Calu3 (cell line): ENCODE data around the gene ZNF618. TPM values are rescaled to one million over a fixed set of nuclear protein-coding genes. Genes with fewer than 3 reads are reported as not detected.

Experiments used
- BruUV-seq: library from RNA; stranded (reverse); fragments of 400-500 nt; replicated peaks from 2 replicates; lab custom pipeline; 2021; lab: Mats Ljungman, UMichigan
- CTCF ChIA-PET: fragments of 300-600 bp; sonication (Branson Sonifier 250); formaldehyde crosslinking; loops from one replicate; lab custom pipeline; 2022; ENCODE audit warnings: antibody characterized with exemption; lab: Charles Lee
- DNase-seq: peaks from one replicate; pipeline ENCODE4 v3.0.0; 2022
- H3K27ac Mint-ChIP-seq: one replicate; pipeline ENCODE4 v1.8.0; 2022; ENCODE audit warnings: mixed read lengths; ENCODE audit not compliant: unreplicated experiment
- H3K27me3 Mint-ChIP-seq: one replicate; pipeline ENCODE4 v1.8.0; 2022; ENCODE audit warnings: mixed read lengths; ENCODE audit not compliant: unreplicated experiment
- H3K36me3 Mint-ChIP-seq: one replicate; pipeline ENCODE4 v1.8.0; 2022; ENCODE audit warnings: mild to moderate bottlenecking, moderate library complexity, mixed read lengths; ENCODE audit not compliant: insufficient read depth, unreplicated experiment
- H3K4me1 Mint-ChIP-seq: one replicate; pipeline ENCODE4 v1.8.0; 2022; ENCODE audit warnings: mild to moderate bottlenecking, low read depth, mixed read lengths; ENCODE audit not compliant: unreplicated experiment
- H3K4me3 Mint-ChIP-seq: one replicate; pipeline ENCODE4 v1.8.0; 2022; ENCODE audit warnings: mild to moderate bottlenecking, low read depth, moderate library complexity, mixed read lengths; ENCODE audit not compliant: unreplicated experiment
- H3K9me3 Mint-ChIP-seq: one replicate; pipeline ENCODE4 v1.8.0; 2022; ENCODE audit warnings: low read depth, mixed read lengths; ENCODE audit not compliant: unreplicated experiment
- intact Hi-C: fragments of 100-400 bp; cut with micrococcal nuclease; formaldehyde crosslinking; loops from one replicate; pipeline ENCODE4 v1.10.0; 2022; ENCODE audit not compliant: unreplicated experiment
- total RNA-seq: library from RNA; stranded (reverse); gene quantifications from 2 replicates; pipeline ENCODE4 v1.2.3, GENCODE V29; 2022
- TF ChIP-seq, protein P1 (sequence below): fragments of 200-600 bp; IDR thresholded peaks from one replicate; pipeline ENCODE4 v1.8.0; 2022; ENCODE audit warnings: antibody characterized with exemption; ENCODE audit not compliant: unreplicated experiment

ZNF618 gene
- total RNA-seq, 1 experiment from 2014 or later = 20.3 TPM

DNA sequence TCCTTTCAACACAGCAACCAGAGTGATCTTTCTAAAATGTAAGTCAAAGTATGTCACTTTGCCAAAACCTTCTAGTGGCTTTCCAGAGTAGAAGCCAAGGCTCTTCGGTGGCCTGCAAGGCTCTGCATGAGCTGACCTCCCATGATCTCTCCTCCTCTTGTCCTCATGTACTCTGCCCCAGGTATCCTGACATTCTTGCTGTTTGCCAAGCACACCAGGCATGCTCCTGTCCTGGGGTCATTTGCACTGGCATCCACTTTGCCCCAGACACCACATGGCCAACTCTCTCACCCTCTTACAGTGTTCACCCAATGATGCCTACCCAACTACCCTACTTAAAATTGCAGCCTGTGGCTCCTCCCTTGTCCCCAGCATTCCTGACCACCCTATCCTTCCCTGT lies 86.3 kb downstream of the ZNF618 start:
- CTCF ChIA-PET = no interaction called here
- Mint-ChIP-seq H3K27me3 (no peaks in the 10 kb centered on the region), H3K36me3 (no peaks in the 10 kb centered on the region), H3K9me3 (no peaks in the 10 kb centered on the region), H3K4me1 (peaks cover 27% of the 10 kb centered on the region), H3K27ac (no peak overlapping the region), H3K4me3 (no peak overlapping the region)
- DNase-seq = no peak
- TF ChIP-seq, protein P1, sequence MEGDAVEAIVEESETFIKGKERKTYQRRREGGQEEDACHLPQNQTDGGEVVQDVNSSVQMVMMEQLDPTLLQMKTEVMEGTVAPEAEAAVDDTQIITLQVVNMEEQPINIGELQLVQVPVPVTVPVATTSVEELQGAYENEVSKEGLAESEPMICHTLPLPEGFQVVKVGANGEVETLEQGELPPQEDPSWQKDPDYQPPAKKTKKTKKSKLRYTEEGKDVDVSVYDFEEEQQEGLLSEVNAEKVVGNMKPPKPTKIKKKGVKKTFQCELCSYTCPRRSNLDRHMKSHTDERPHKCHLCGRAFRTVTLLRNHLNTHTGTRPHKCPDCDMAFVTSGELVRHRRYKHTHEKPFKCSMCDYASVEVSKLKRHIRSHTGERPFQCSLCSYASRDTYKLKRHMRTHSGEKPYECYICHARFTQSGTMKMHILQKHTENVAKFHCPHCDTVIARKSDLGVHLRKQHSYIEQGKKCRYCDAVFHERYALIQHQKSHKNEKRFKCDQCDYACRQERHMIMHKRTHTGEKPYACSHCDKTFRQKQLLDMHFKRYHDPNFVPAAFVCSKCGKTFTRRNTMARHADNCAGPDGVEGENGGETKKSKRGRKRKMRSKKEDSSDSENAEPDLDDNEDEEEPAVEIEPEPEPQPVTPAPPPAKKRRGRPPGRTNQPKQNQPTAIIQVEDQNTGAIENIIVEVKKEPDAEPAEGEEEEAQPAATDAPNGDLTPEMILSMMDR = no peak
- intact Hi-C loops = loop anchor here (5.0 to 10.0 kb wide), 2 partner anchors 85 to 158 kb away; partner anchors contain the start of gene ZNF618
- no TSS peak for BruUV-seq

DNA sequence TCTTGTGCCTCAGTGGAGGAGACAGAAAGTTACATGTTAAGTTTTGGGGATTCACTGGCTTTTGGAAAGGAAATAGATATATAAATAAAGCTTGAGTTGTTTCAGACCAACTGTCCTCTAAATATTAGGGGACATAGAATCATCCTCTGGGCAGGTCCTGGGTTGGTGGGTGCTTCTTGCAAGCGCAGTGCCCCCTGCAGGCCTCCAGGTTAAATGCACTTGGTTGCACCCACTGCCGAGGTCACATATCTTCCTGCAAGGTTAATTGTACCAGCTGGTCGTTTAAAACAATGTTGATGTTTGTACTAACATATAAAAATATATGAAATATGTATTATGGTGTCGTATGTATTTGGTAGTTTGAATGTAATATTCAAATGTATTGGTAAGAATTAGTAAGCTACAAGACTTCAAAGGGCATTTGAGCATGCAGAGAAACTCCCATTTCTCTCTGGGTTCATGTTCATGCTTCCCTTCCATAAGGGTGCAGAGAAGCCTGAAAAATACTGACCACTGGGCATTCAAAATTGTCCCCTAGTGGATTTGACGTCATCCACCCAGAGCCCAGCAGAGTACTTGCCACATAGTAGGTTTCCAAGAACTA lies 87.0 kb downstream of the ZNF618 start:
- H3K4me1 Mint-ChIP-seq = peaks cover 20% of the 10 kb centered on the region
- CTCF ChIA-PET = no interaction called here
- peak; percentile 24 for DNase-seq
- TF ChIP-seq, protein P1 = peak; percentile 26
- no peak overlapping the region for H3K27ac Mint-ChIP-seq
- intact Hi-C loops = loop anchor here (5.0 to 10.0 kb wide), 2 partner anchors 86 to 158 kb away; partner anchors contain the start of gene ZNF618
- H3K9me3 Mint-ChIP-seq = no peaks in the 10 kb centered on the region
- no peaks in the 10 kb centered on the region for H3K36me3 Mint-ChIP-seq
- BruUV-seq = no TSS peak
- no peaks in the 10 kb centered on the region for H3K27me3 Mint-ChIP-seq
- H3K4me3 Mint-ChIP-seq = no peak overlapping the region

DNA sequence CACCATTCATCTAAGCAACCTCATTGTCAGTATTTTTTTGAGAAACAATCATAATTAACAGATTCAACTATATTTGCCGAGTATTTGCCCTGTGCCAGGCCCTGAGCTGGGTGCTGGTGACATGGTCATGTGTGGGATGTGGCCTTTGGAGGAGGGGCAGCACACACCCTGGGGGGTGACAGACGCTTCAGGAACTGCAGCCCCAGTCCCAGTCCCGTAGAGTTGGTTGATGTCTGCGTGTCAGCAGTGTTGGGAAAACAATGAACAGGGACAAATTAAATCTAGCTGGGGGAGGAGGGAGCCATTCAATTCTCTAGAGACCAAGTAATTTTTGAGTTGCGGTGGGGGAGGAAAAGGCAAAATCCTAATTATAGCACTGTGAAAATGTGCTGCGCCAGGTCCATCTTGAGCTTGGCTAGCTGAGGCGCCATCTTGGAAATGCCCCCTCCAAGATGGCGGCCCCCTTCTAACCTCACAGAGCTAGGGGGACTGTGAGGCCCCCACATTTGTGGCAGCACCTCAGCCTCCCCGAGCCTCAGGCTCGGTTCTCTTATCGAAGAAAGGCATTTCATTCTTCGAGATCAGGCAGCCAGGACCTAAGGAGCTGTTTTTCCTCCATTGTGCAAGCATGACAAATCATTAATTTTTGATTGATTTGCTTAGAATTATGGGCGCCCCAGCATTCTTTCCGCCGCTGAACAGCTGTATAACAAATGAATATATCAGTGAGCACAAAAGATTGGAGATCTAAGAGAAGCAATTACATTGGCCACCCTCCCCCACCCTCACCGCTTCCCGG lies 87.8 kb downstream of the ZNF618 start:
- CTCF ChIA-PET = no interaction called here
- Mint-ChIP-seq H3K27me3 (no peaks in the 10 kb centered on the region), H3K4me1 (peaks cover 14% of the 10 kb centered on the region), H3K36me3 (no peaks in the 10 kb centered on the region), H3K4me3 (no peak overlapping the region), H3K9me3 (no peaks in the 10 kb centered on the region), H3K27ac (no peak overlapping the region)
- peak; percentile 13 for DNase-seq
- intact Hi-C loops = loop anchor here (5.0 to 10.0 kb wide), 2 partner anchors 87 to 159 kb away; partner anchors contain the start of gene ZNF618
- TF ChIP-seq, protein P1 = no peak
- BruUV-seq = no TSS peak

DNA sequence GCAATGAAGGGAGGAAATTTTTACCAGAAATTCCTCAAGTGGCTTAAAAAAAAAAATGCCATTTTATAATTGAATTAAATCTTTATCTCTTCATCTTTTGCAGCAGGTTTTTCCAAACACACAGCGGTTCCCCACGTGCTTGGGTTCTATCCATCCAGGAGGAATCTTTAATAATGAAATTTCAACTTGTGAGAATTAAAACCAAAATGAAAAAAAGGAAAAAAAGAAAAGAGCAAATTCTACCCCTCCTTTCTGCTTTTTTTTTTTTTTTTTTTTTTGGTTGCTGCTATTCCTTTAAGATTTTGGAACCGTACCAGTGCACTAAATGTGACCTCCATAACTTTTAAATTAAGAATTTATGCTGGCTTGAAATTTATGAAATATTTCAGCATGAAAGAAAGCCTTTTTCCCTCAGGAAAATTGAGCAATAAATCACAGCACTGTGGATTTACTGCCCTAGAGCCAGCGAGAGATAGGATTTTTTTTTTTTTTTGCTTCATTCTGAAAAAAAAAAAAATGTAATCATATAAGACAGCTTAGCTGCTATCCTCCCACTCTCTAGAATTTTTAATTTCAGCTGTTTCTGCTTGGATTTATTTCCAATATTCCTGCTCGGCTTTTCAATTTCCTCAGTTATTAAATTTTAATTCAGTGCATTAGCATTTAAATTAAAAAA lies 88.5 kb downstream of the ZNF618 start:
- no peaks in the 10 kb centered on the region for H3K27me3 Mint-ChIP-seq
- TF ChIP-seq, protein P1 = no peak
- H3K36me3 Mint-ChIP-seq = no peaks in the 10 kb centered on the region
- H3K4me3 Mint-ChIP-seq = no peak overlapping the region
- peaks cover 14% of the 10 kb centered on the region for H3K4me1 Mint-ChIP-seq
- no peak overlapping the region for H3K27ac Mint-ChIP-seq
- no peaks in the 10 kb centered on the region for H3K9me3 Mint-ChIP-seq
- no TSS peak for BruUV-seq
- intact Hi-C loops = loop anchor here (5.0 to 10.0 kb wide), 2 partner anchors 87 to 160 kb away; partner anchors contain the start of gene ZNF618
- no peak for DNase-seq
- CTCF ChIA-PET = no interaction called here
